Stimulated activated CD8-positive, alpha-beta memory T cell treated with anti-CD3 and anti-CD28 coated beads, Interleukin-15, amount 100 ng/mL, for 4 hours (primary cell): ENCODE measurements around the gene A3GALT2.

Source experiments
- DNase-seq, 2 donors: peaks; one replicate each; pipeline ENCODE4 v3.0.0-alpha.2; 2020; ENCODE audit warnings: low read depth in 2 of 2

A3GALT2 gene

GRCh38 chr1:33272930-33273329, 48.0 kb downstream of the A3GALT2 start:
- no peak for DNase-seq

GRCh38 chr1:33272509-33272908, 48.4 kb downstream of the A3GALT2 start:
- no peak for DNase-seq

- DNase-seq: no peak
Observed at GRCh38 chr1:33271666-33272505, 49.0 kb downstream of the A3GALT2 start.

- DNase-seq: no peak
Observed at GRCh38 chr1:33270808-33271465, 50.0 kb downstream of the A3GALT2 start.

- DNase-seq: no peak
Observed at GRCh38 chr1:33270379-33270778, 50.5 kb downstream of the A3GALT2 start.

GRCh38 chr1:33269621-33270020, 51.3 kb downstream of the A3GALT2 start:
- DNase-seq: no peak

GRCh38 chr1:33268927-33269610, 51.8 kb downstream of the A3GALT2 start:
- DNase-seq: no peak

- DNase-seq: no peak
Observed at GRCh38 chr1:33268457-33268856, 52.4 kb downstream of the A3GALT2 start.

- DNase-seq: no peak
Observed at GRCh38 chr1:33267468-33268205, 53.3 kb downstream of the A3GALT2 start.

- no peak for DNase-seq
Observed at GRCh38 chr1:33266766-33267165, 54.1 kb downstream of the A3GALT2 start.

- no peak for DNase-seq
Observed at GRCh38 chr1:33265780-33266605, 54.9 kb downstream of the A3GALT2 start.

GRCh38 chr1:33263890-33264504, 56.9 kb downstream of the A3GALT2 start:
- no peak for DNase-seq

- DNase-seq: no peak
Observed at GRCh38 chr1:33261344-33261743, 59.6 kb downstream of the A3GALT2 start.

- DNase-seq: no peak
Observed at GRCh38 chr1:33260439-33260838, 60.5 kb downstream of the A3GALT2 start.

GRCh38 chr1:33259879-33260278, 61.0 kb downstream of the A3GALT2 start:
- no peak for DNase-seq

GRCh38 chr1:33258788-33259274, 62.1 kb downstream of the A3GALT2 start:
- no peak for DNase-seq

- DNase-seq: no peak
Observed at GRCh38 chr1:33257772-33258712, 62.9 kb downstream of the A3GALT2 start.

- DNase-seq: no peak
Observed at GRCh38 chr1:33257207-33257771, 63.6 kb downstream of the A3GALT2 start.
